ENCODE measurements around the gene SHROOM3.

SHROOM3 gene

DNA sequence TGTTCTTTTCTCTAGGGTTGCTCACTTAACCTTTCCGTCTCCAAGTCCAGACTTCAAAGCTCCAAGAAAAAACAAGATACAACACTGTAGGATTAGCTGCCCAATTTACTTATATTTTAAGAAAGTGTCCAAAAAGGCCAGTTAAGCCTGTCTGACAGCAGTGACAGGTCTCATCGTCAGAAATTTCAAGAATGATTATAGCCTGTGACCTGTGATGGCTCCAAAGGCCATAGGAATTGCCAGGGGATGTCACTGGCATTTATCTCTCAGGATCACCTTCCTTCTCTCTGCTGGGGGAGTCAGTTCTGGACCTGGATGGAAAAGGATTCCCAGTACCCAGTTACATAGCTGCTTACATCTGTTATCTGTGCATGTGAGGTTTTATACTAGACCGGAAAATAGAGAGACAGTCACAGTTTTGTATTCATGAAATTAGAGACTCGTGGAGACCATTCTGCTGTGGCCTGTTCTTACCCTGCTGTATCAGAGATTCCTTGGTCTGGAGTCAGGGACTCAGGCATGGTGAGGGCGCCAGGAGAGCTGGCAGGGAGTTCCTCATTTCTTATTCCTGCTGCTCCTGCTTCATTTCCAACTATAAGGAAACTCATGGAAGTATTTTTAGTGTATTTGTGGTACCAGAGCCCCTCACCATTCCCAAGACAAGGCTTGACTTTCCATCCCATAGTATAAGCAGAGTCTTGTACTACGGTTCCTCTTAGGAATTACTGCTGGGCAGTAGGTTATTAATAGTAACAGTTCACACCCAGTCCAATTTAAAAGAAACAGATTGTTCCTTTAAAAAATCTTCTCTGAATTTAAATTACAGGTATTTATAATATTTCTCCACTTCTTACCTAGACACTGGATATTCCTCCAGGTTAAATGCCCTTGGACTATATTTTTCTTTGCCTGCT, 220.8 kb downstream of the SHROOM3 start:
- peaks cover 18% of the 10 kb centered on the region for H3K4me1 ChIP-seq (ENCODE audit: control insufficient read depth, insufficient read depth, low read length)
- H3K36me3 ChIP-seq (ENCODE audit: control insufficient read depth, insufficient read depth, low read length) = no peaks in the 10 kb centered on the region
- H3K4me3 ChIP-seq (ENCODE audit: low read length) = no peak overlapping the region
- H3K9me3 ChIP-seq (ENCODE audit: control insufficient read depth, low read length) = no peaks in the 10 kb centered on the region
- no peak overlapping the region for H3K9ac ChIP-seq (ENCODE audit: low read length)
- H3K27me3 ChIP-seq (ENCODE audit: control insufficient read depth, insufficient read depth, low read length) = no peaks in the 10 kb centered on the region

DNA sequence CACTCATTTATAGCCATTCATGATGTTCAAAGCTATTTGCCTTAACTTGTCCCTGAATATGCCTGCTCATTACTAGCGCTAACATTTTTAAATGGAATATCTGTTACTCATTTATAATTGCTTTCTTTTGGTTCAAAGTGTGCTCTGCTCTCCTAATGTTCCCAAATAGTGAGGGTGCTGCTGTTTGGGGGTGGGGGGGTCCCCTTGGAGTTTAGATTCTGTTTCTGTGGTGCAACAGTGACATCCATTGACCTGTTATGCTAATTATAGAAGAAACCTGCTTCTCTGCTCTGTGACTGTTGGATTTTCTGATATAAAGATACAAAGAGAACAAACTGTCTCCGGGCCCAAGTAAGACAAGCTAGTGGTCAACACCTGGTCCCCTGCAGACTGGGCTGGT, 222.4 kb downstream of the SHROOM3 start:
- H3K27me3 ChIP-seq (ENCODE audit: control insufficient read depth, insufficient read depth, low read length) = no peaks in the 10 kb centered on the region
- H3K9me3 ChIP-seq (ENCODE audit: control insufficient read depth, low read length) = no peaks in the 10 kb centered on the region
- no peak overlapping the region for H3K4me3 ChIP-seq (ENCODE audit: low read length)
- H3K36me3 ChIP-seq (ENCODE audit: control insufficient read depth, insufficient read depth, low read length) = no peaks in the 10 kb centered on the region
- H3K4me1 ChIP-seq (ENCODE audit: control insufficient read depth, insufficient read depth, low read length) = peaks cover 25% of the 10 kb centered on the region
- no peak overlapping the region for H3K9ac ChIP-seq (ENCODE audit: low read length)

DNA sequence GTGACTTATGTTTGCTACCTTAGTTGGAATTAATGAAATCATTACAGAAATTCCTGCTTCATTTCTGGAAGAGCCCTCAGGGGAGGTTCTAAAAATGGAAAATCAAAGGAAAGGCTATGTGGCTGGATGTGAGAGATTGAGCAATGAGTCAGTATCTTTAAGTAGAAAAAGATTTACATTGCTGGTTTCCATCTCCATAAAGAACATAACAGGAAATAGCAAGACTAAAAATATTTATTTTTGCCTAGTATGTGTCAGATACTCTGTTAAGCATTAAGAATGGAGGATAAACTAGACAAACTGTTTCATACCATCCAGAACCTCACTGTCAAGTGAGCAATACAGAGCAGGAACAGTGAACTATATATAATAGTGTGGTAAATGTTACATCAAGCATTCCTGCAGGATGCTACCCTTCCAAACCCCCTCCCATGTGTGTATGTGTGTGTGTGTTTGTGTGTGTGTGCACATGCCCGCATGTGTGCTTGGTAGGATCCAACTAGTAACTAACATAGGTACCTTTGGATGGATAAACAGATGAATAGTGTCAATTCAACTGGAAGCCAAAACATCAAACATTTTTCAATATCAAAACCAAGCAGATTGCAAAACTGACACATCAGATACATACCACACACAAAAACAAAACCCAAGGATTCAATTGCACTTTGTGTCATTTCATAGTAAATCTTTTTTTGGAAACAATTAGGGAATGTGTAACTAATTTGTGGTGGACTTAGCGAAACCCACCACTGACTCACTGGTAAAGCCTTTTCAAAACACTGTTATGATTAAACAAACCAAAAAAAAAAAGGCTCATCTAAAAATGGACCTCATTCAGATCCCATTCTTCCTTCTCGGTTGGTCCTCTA, 223.4 kb downstream of the SHROOM3 start:
- Histone ChIP-seq H3K36me3 (ENCODE audit: control insufficient read depth, insufficient read depth, low read length) (no peaks in the 10 kb centered on the region), H3K4me1 (ENCODE audit: control insufficient read depth, insufficient read depth, low read length) (peaks cover 35% of the 10 kb centered on the region)

DNA sequence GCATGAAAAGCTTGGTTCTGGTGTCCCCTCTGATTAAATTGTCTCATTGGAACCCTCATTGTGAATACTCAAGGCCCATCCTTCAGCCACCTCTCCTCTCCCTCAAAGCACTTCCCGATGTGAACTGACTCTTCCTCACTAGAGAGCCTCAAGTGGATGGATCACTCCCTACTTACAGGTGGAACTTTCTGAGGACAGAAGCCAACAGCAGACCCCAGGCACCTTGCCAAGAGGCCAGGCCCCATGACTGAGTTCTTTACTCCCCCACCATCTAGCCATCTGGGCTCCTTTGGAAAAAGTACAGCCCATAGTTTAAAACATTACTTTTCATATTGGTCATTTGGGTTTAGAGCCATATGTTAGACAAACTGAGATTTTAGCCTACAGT, 224.1 kb downstream of the SHROOM3 start:
- H3K36me3 ChIP-seq (ENCODE audit: control insufficient read depth, insufficient read depth, low read length) = no peaks in the 10 kb centered on the region
- H3K9me3 ChIP-seq (ENCODE audit: control insufficient read depth, low read length) = no peaks in the 10 kb centered on the region
- peaks cover 41% of the 10 kb centered on the region for H3K4me1 ChIP-seq (ENCODE audit: control insufficient read depth, insufficient read depth, low read length)
- H3K9ac ChIP-seq (ENCODE audit: low read length) = no peak overlapping the region
- no peaks in the 10 kb centered on the region for H3K27me3 ChIP-seq (ENCODE audit: control insufficient read depth, insufficient read depth, low read length)
- H3K4me3 ChIP-seq (ENCODE audit: low read length) = no peak overlapping the region

More for the DNA sequence above, 223.4 kb downstream of the SHROOM3 start:
- no peaks in the 10 kb centered on the region for H3K9me3 ChIP-seq (ENCODE audit: control insufficient read depth, low read length)
- no peaks in the 10 kb centered on the region for H3K27me3 ChIP-seq (ENCODE audit: control insufficient read depth, insufficient read depth, low read length)
- no peak overlapping the region for H3K4me3 ChIP-seq (ENCODE audit: low read length)
- H3K9ac ChIP-seq (ENCODE audit: low read length) = no peak overlapping the region

DNA sequence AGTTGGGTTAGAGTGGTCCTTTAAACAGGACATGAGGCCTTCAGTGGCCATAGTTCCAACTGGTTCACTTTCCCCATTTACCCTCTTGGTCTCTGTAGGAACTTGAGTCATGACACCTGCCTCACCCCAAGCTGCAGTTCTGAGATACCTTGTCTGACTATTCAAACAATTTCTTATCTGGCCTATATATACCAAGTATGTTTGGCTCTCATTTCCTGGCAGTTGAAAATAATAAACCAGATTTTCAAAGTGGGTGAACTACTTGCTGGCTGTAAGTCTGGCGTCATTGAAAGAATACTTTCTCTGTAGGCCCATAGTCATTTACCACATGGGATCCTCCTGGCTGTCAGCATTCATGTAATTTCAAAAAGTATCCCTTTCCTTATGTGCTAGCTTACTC, 228.8 kb downstream of the SHROOM3 start:
- H3K36me3 ChIP-seq (ENCODE audit: control insufficient read depth, insufficient read depth, low read length) = no peaks in the 10 kb centered on the region
- H3K9me3 ChIP-seq (ENCODE audit: control insufficient read depth, low read length) = no peaks in the 10 kb centered on the region
- H3K4me1 ChIP-seq (ENCODE audit: control insufficient read depth, insufficient read depth, low read length) = peaks cover 53% of the 10 kb centered on the region
- H3K9ac ChIP-seq (ENCODE audit: low read length) = peak overlapping the region; percentile 22
- H3K4me3 ChIP-seq (ENCODE audit: low read length) = no peak overlapping the region
- H3K27me3 ChIP-seq (ENCODE audit: control insufficient read depth, insufficient read depth, low read length) = no peaks in the 10 kb centered on the region

DNA sequence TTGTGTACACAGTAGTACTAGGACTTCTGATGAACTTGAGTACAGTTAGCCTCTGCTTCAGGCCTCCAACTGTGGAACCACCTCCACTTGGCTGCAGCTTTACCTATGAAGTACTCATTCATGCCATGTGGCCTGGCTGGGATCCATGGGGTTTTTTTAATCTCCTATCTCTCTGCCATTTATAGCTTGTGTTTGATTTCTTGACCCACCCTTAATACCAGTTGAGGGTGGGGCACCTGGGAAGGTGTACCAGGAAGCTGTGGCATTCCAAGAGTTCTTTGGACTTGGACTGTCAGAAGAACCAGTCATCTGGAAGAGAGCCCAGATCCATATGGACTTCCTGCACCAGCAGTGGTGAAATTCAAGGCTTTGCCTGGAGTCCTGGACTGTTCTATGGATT, 230.1 kb downstream of the SHROOM3 start:
- Histone ChIP-seq H3K9ac (ENCODE audit: low read length) (peak overlapping the region; percentile 32), H3K4me1 (ENCODE audit: control insufficient read depth, insufficient read depth, low read length) (peaks cover 49% of the 10 kb centered on the region), H3K4me3 (ENCODE audit: low read length) (no peak overlapping the region), H3K9me3 (ENCODE audit: control insufficient read depth, low read length) (no peaks in the 10 kb centered on the region), H3K36me3 (ENCODE audit: control insufficient read depth, insufficient read depth, low read length) (no peaks in the 10 kb centered on the region), H3K27me3 (ENCODE audit: control insufficient read depth, insufficient read depth, low read length) (no peaks in the 10 kb centered on the region)

DNA sequence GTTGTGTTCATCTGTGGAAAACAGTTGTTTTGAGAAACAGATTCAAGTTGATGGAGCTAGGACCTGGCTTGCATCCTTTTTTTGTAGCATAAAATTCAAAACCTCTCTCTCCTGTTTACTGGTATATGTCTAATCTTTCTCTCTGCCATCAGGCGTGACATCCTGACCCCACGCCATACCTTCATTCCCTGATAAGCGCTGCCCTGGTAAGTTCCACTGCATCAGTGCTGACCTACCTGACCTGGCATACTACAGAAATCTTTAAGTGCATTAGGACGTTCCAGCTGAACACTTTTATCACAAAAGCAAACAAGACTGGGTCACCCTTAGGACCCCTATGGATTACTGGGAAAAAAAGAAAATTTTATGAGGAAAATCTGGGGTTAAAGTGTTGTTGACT, 230.7 kb downstream of the SHROOM3 start:
- no peaks in the 10 kb centered on the region for H3K27me3 ChIP-seq (ENCODE audit: control insufficient read depth, insufficient read depth, low read length)
- H3K9ac ChIP-seq (ENCODE audit: low read length) = peak overlapping the region; percentile 32
- no peaks in the 10 kb centered on the region for H3K9me3 ChIP-seq (ENCODE audit: control insufficient read depth, low read length)
- H3K4me1 ChIP-seq (ENCODE audit: control insufficient read depth, insufficient read depth, low read length) = peaks cover 49% of the 10 kb centered on the region
- no peaks in the 10 kb centered on the region for H3K36me3 ChIP-seq (ENCODE audit: control insufficient read depth, insufficient read depth, low read length)
- no peak overlapping the region for H3K4me3 ChIP-seq (ENCODE audit: low read length)

DNA sequence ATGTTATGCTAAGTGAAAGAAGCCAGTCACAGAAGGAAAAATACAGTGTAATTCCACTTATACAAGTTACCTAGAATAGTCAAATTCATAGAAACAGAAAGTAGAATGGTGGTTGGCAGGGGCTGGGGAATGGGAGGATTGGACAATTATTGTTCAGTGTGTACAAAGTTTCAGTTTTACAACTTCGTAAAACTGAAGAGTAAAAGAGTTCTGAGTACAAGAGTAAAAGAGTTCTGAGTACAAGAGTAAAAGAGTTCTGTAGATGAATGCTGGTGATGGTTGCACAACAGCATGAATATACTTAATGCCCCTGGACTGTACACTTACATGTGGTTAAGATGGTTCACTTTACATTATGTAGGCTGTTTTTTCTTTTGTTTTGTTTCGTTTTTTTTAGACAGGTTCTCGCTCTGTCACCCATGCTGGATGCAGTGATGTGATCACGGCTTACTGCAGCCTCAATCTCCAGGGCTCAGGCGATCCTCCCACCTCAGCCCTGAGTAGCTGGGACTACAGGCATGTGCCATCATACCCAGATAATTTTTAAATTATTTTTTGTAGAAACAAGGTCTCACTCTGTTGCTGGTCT, 232.0 kb downstream of the SHROOM3 start:
- Histone ChIP-seq H3K36me3 (ENCODE audit: control insufficient read depth, insufficient read depth, low read length) (no peaks in the 10 kb centered on the region), H3K27me3 (ENCODE audit: control insufficient read depth, insufficient read depth, low read length) (no peaks in the 10 kb centered on the region), H3K4me1 (ENCODE audit: control insufficient read depth, insufficient read depth, low read length) (peaks cover 47% of the 10 kb centered on the region), H3K4me3 (ENCODE audit: low read length) (no peak overlapping the region), H3K9me3 (ENCODE audit: control insufficient read depth, low read length) (no peaks in the 10 kb centered on the region), H3K9ac (ENCODE audit: low read length) (no peak overlapping the region)

DNA sequence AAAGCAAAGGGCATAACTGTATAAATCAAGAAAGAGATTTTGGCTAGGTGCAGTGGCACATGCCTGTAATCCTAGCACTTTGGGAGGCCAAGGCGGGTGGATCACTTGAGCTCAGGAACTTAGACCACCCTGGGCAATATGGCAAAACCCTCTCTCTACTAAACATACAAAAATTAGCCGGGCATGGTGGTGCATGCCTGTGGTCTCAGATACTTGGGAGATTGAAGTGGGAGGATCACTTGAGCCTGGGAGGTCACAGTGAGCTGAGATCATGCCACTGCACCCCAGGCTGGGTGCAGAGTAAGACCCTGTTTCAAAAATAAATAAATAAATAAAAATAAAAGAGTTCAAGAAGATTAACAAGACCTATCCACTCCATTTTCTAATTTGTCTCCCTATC, 235.6 kb downstream of the SHROOM3 start:
- Histone ChIP-seq H3K4me1 (ENCODE audit: control insufficient read depth, insufficient read depth, low read length) (peaks cover 22% of the 10 kb centered on the region), H3K9ac (ENCODE audit: low read length) (no peak overlapping the region), H3K9me3 (ENCODE audit: control insufficient read depth, low read length) (no peaks in the 10 kb centered on the region), H3K27me3 (ENCODE audit: control insufficient read depth, insufficient read depth, low read length) (no peaks in the 10 kb centered on the region), H3K36me3 (ENCODE audit: control insufficient read depth, insufficient read depth, low read length) (no peaks in the 10 kb centered on the region), H3K4me3 (ENCODE audit: low read length) (no peak overlapping the region)

DNA sequence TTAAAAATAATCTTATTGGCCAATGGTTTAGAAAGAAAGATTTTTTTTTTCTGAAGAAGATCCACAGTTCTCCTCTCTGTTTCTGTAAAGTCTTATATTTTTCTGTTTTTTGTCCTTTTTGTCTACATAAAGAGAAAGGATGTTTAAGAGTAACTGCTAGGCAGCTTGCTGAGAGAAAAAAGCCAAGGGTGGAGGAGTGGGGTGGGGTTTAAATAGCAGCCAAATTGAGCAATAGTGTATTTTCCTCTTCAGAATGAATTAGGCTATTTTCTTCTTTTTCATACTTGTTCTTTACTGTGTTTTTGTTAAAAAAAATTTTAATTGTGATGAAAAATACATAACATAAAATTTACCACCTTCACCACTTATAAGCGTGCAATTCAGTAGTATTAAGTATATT, 238.3 kb downstream of the SHROOM3 start:
- no peaks in the 10 kb centered on the region for H3K9me3 ChIP-seq (ENCODE audit: control insufficient read depth, low read length)

DNA sequence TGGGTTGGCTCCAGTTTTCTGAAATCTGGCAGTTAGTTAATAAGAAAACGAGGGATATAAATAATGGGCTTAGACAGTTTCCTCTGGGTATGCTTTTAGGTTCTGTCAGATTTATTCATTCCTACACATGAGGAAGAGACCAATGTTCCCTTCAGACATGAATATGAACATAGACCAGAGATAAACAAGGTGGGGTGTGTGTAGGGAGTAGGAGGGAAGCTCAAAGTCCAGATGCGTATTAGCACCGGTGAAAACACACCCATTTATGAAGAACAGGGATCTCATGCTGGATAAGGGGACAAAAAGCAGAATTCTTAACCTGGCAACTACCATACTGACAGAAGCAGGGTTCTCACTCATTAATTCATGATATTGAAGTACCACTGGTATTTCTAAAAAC, 240.0 kb downstream of the SHROOM3 start:
- Histone ChIP-seq H3K36me3 (ENCODE audit: control insufficient read depth, insufficient read depth, low read length) (no peaks in the 10 kb centered on the region), H3K4me1 (ENCODE audit: control insufficient read depth, insufficient read depth, low read length) (peaks cover 36% of the 10 kb centered on the region), H3K4me3 (ENCODE audit: low read length) (no peak overlapping the region), H3K27me3 (ENCODE audit: control insufficient read depth, insufficient read depth, low read length) (no peaks in the 10 kb centered on the region), H3K9me3 (ENCODE audit: control insufficient read depth, low read length) (no peaks in the 10 kb centered on the region), H3K9ac (ENCODE audit: low read length) (no peak overlapping the region)

More for the DNA sequence above, 238.3 kb downstream of the SHROOM3 start:
- H3K27me3 ChIP-seq (ENCODE audit: control insufficient read depth, insufficient read depth, low read length) = no peaks in the 10 kb centered on the region
- H3K4me1 ChIP-seq (ENCODE audit: control insufficient read depth, insufficient read depth, low read length) = peaks cover 36% of the 10 kb centered on the region
- H3K36me3 ChIP-seq (ENCODE audit: control insufficient read depth, insufficient read depth, low read length) = no peaks in the 10 kb centered on the region
- no peak overlapping the region for H3K4me3 ChIP-seq (ENCODE audit: low read length)
- no peak overlapping the region for H3K9ac ChIP-seq (ENCODE audit: low read length)
